NCI-H146 (cell line): ENCODE results near the gene PLIN5.

Experiments
- DNase-seq: peaks from one replicate; lab custom pipeline; 2025; lab: John Stamatoyannopoulos, UW

The PLIN5 gene

GRCh38 chr19:4505570-4506448, 29.2 kb downstream of the PLIN5 start:
- DNase-seq: no peak

GRCh38 chr19:4504891-4505569, 30.0 kb downstream of the PLIN5 start:
- DNase-seq: no peak

- DNase-seq: no peak
Measured at GRCh38 chr19:4504297-4504701, 30.7 kb downstream of the PLIN5 start.

GRCh38 chr19:4503825-4504170, 31.2 kb downstream of the PLIN5 start:
- DNase-seq: no peak

GRCh38 chr19:4503132-4503824, 31.7 kb downstream of the PLIN5 start:
- DNase-seq: peak; percentile 38

GRCh38 chr19:4502282-4503131, 32.5 kb downstream of the PLIN5 start:
- no peak for DNase-seq

GRCh38 chr19:4501691-4502090, 33.3 kb downstream of the PLIN5 start:
- no peak for DNase-seq

- DNase-seq: no peak
Measured at GRCh38 chr19:4500841-4501591, 34.0 kb downstream of the PLIN5 start.

- DNase-seq: no peak
Measured at GRCh38 chr19:4499855-4500254, 35.2 kb downstream of the PLIN5 start.

GRCh38 chr19:4499318-4499717, 35.7 kb downstream of the PLIN5 start:
- no peak for DNase-seq

- no peak for DNase-seq
Measured at GRCh38 chr19:4498694-4499093, 36.3 kb downstream of the PLIN5 start.

GRCh38 chr19:4497770-4498389, 37.1 kb downstream of the PLIN5 start:
- no peak for DNase-seq

GRCh38 chr19:4496304-4496703, 38.7 kb downstream of the PLIN5 start:
- DNase-seq: no peak

- no peak for DNase-seq
Measured at GRCh38 chr19:4495471-4495870, 39.6 kb downstream of the PLIN5 start.

GRCh38 chr19:4494691-4495064, 40.3 kb downstream of the PLIN5 start:
- no peak for DNase-seq

- DNase-seq: no peak
Measured at GRCh38 chr19:4493929-4494690, 40.9 kb downstream of the PLIN5 start.

GRCh38 chr19:4493104-4493928, 41.7 kb downstream of the PLIN5 start:
- no peak for DNase-seq

GRCh38 chr19:4492337-4493103, 42.5 kb downstream of the PLIN5 start:
- DNase-seq: no peak
